HG02642 (cell line): Measurements from ENCODE around the gene TMEM14A.
"Not testable (repeated sequence)": the region's sequence is repeated elsewhere in the genome, so short reads cannot be mapped to it uniquely, and the experiment has no call there.

ENCODE experiments used
- ATAC-seq: cut with Tn5 transposase; IDR thresholded peaks from one replicate; pipeline ENCODE4 v1.9.1; 2021; ENCODE audit warnings: mild to moderate bottlenecking; ENCODE audit not compliant: unreplicated experiment, poor library complexity

Gene TMEM14A

DNA sequence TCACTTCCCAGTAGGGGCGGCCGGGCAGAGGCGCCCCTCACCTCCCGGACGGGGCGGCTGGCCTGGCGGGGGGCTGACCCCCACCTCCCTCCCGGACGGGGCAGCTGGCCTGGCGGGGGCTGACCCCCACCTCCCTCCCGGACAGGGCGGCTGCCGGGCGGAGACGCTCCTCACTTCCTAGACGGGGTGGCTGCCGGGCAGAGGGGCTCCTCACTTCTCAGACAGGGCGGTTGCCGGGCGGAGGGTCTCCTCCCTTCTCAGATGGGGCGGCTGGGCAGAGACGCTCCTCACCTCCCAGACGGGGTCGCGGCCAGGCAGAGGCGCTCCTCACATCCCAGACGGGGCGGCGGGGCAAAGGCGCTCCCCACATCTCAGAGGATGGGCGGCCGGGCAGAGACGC, 15.0 kb upstream of the TMEM14A start:
- ATAC-seq = not testable (repeated sequence)

GRCh38 chr6:52657870-52658269, 13.0 kb upstream of the TMEM14A start:
- ATAC-seq = no peak

- ATAC-seq = no peak
Observed at GRCh38 chr6:52661551-52661950, 9.4 kb upstream of the TMEM14A start.

DNA sequence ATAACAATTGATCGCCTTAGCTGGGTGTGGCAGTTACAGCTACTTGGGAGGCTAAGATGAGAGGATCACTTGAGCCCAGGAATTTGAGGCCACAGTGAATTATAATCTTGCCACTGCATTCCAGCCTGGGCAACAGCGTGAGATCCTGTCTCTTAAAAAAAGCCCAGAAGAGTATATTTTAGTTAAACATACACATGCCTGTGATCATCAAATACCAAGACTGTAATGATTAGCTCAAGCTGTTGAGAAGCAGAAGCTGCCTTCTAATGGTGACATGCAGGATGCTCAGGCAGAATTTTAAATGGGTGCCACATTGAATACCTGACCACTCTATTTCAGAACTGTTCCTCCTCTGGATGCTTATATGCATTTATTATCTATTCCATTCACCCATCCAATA, 8.9 kb upstream of the TMEM14A start:
- ATAC-seq = no peak

- peak; percentile 29 for ATAC-seq
Observed at GRCh38 chr6:52663120-52663935, 7.6 kb upstream of the TMEM14A start.

GRCh38 chr6:52663936-52664185, 7.1 kb upstream of the TMEM14A start:
- no peak for ATAC-seq

DNA sequence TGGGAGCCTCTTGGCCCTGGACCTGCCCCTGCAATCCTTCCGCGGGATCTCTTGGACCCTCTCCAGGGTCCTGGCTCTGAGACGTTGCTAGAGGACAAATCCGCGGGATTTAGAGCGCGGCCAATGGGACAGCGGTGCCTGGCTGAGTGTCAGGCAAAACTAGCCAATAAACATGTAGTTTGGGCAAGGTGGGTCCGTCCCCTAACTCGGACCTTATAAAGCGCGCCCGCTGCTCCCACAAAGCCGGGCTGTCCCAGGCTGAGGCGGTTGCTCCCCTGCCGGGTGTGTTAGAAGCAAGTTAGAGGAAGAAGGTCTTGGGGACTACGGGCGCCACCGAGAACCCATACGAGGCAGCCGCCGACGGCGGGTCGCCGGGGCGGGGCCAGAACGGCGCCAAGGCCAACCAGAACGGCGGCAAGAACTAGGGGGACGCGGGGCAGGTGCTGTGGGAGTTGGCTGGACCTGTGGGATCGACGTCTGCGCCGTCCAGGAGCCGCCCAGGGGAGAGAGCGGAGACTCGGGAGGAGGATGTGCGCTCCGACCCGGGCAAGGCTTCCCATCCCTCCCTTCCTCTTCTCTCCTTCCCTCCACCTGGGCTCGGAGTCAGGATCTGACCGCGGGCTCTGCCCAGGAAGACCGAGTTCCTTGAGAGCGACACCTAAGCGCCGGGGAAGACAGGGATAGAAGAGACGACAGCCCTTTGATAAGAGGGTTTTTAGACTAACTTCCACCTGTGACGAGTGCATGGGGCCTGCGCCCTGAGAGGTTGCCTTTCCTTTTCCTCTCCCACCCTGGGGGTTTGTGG, 6.5 kb upstream of the TMEM14A start:
- ATAC-seq = peak; percentile 91

DNA sequence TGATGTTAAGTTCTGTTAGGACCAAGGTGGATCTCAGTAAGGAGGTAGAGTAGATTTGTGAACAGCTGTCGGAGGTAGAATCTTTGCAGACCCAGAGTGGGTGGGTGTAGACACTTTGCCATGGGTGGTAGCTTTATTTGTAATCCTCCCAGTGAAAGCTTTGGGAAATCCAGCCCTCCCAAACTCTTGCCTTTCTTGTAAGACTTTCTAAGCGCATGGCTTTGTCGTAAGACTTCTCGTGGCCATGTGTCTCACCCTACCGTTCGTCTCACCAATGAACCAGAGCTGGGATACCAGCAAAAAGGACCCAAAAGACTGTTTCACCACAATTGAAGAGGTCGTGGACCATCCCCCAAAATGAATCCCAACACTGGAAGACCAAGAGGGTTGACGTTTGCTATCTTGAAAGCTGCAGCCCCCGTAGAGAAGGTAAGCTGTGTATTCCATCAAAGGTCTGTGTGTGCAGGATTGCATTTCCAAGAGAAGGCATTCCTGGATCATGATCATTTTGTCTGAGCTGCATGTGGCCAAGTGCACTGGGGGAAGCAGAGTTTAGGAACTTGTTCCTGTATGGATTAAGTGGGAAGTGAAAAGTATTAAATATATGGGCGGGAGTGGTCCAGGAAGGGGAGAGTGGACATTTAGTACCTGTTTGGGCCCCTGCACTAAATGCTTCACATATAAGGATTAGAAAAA, 5.8 kb upstream of the TMEM14A start:
- no peak for ATAC-seq

- ATAC-seq = no peak
Observed at GRCh38 chr6:52666071-52666470, 4.8 kb upstream of the TMEM14A start.

GRCh38 chr6:52666523-52666922, 4.4 kb upstream of the TMEM14A start:
- no peak for ATAC-seq

DNA sequence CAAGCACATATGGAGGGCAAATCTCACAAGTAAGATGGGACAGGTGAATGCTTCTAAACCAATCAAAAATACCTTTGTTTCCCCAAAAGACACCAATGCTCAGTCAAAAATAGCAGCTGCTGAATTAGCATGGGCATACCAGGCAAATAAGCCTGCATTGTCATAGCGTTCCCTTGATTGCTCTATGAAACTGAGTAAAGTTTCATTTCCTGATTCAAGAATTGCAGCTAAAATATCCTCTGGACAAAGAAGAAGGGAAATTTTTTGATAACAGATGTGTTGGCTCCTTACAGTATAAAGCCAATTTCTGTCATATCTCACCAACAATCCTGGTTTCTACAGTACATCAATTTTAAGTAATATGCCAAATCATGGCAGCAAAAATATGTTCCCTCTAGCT, 3.3 kb upstream of the TMEM14A start:
- peak; percentile 20 for ATAC-seq

DNA sequence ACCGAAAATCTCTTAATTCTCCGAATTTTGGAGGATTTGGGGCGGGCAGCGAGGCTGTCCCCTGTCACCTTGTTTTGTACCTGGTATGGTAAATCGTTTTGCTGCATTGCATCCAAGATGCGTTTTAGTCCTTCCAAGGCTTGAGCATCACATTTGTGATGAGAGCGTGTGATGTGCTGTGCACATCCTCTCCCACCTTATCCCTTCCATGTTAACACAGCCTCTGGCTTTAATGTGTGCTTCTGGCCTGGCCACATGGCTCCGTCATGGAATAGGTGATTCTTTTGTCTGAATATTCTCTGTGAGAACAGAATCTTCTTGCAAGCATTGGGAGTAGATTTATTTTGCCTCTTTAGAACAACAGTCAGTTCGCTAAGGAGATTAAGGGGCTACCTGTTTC, 763 bp downstream of the TMEM14A start:
- ATAC-seq = no peak

GRCh38 chr6:52672412-52673025, 1.6 kb downstream of the TMEM14A start:
- no peak for ATAC-seq

DNA sequence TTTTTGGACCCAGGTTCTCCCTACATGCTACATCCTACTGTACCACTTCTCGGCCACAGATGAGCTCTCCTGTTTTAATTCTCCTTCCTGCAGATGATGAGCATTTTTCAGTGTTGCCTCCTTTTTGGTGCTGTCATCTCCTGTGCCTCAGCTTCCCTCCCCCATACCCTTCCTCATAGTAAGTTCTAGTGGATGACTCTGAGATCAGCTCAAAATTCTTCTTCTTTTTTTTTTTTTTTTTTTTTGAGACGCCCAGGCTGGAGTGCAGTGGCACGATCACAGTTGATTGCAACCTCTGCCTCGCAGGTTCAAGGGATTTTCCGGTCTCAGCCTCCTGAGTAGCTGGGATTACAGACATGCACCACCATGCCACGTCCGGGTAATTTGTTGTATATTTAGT, 3.8 kb downstream of the TMEM14A start:
- ATAC-seq = no peak

GRCh38 chr6:52675372-52675771, 4.5 kb downstream of the TMEM14A start:
- no peak for ATAC-seq

GRCh38 chr6:52676631-52677030, 5.7 kb downstream of the TMEM14A start:
- ATAC-seq = not testable (repeated sequence)

- no peak for ATAC-seq
Observed at GRCh38 chr6:52681416-52681815, 10.5 kb downstream of the TMEM14A start.

GRCh38 chr6:52686878-52687699, 16.2 kb downstream of the TMEM14A start:
- ATAC-seq = no peak

GRCh38 chr6:52689857-52690256, 18.9 kb downstream of the TMEM14A start:
- ATAC-seq = no peak

- ATAC-seq = no peak
Observed at GRCh38 chr6:52691718-52692117, 20.8 kb downstream of the TMEM14A start.
